Panc1 (cell line): ENCODE results near the gene UCN3. TPM values are rescaled to one million over a fixed set of nuclear protein-coding genes. Genes with fewer than 3 reads are reported as not detected.

Source experiments
- ATAC-seq: fragments of 200-7000 bp; cut with Tn5 transposase; 2 replicates; pipeline ENCODE4 v1.9.1; 2020; ENCODE audit warnings: mild to moderate bottlenecking, moderate library complexity
- BruUV-seq: library from RNA; stranded (reverse); fragments of 400-500 nt; replicated peaks from 2 replicates; lab custom pipeline; 2021; lab: Mats Ljungman, UMichigan
- CTCF ChIA-PET: fragments of 300-600 bp; sonication (Branson Sonifier 250); formaldehyde crosslinking; loops from one replicate; lab custom pipeline; 2022; ENCODE audit warnings: antibody characterized with exemption; lab: Charles Lee
- POLR2A ChIA-PET: fragments of 300-600 bp; sonication (Branson Sonifier 250); formaldehyde crosslinking; loops from one replicate; lab custom pipeline; 2022; ENCODE audit warnings: antibody characterized with exemption; lab: Charles Lee
- DNase-seq: peaks from one replicate; pipeline ENCODE4 v3.0.0-alpha.2; 2010; ENCODE audit warnings: low read depth, low spot score
- H3K27ac ChIP-seq: 2 replicates; pipeline ENCODE4 v1.5.1; 2011; ENCODE audit warnings: mild to moderate bottlenecking, low read length, inconsistent platforms
- H3K27me3 ChIP-seq: fragments of 200-500 bp; sonication (Bioruptor generic); 2 replicates; pipeline ENCODE4 v1.6.0; 2014; ENCODE audit warnings: low read length, inconsistent platforms; ENCODE audit not compliant: control insufficient read depth, insufficient read depth
- H3K36me3 ChIP-seq: fragments of 200-500 bp; sonication (Bioruptor generic); 2 replicates; pipeline ENCODE4 v1.5.1; 2014; ENCODE audit warnings: inconsistent platforms, mild to moderate bottlenecking, low read length, moderate library complexity; ENCODE audit not compliant: control insufficient read depth, insufficient read depth
- H3K4me1 ChIP-seq: 2 replicates; pipeline ENCODE4 v1.5.1; 2011; ENCODE audit warnings: inconsistent platforms, mild to moderate bottlenecking, low read length, moderate library complexity; ENCODE audit not compliant: control insufficient read depth, insufficient read depth
- H3K4me3 ChIP-seq, 2 experiments: 2 replicates each; pipeline ENCODE4 v1.5.1; 2011 to 2012; ENCODE audit warnings: low read depth in 2 of 2, low read length in 2 of 2, mild to moderate bottlenecking in 2 of 2, inconsistent platforms in 1 of 2, moderate library complexity in 1 of 2
- H3K9me3 ChIP-seq: fragments of 200-500 bp; sonication (Bioruptor generic); 2 replicates; pipeline ENCODE4 v1.5.1; 2014; ENCODE audit warnings: low read depth, mild to moderate bottlenecking, inconsistent platforms, low read length, moderate library complexity; ENCODE audit not compliant: control insufficient read depth, insufficient read depth
- CTCF ChIP-seq: fragments of 450-650 bp; IDR thresholded peaks from 2 replicates; pipeline ENCODE4 v1.5.1; 2017; ENCODE audit warnings: mild to moderate bottlenecking
- POLR2AphosphoS5 ChIP-seq: IDR thresholded peaks from 2 replicates; pipeline ENCODE4 v1.6.1; 2012; ENCODE audit warnings: mild to moderate bottlenecking, low read depth, low read length, moderate library complexity
- REST ChIP-seq, 2 experiments: IDR thresholded peaks; 2 replicates each; pipeline ENCODE4 v1.6.1; 2011 to 2012; ENCODE audit warnings: low read depth in 2 of 2, control low read depth in 1 of 2, low read length in 1 of 2, mild to moderate bottlenecking in 1 of 2, moderate library complexity in 1 of 2; ENCODE audit not compliant: insufficient read depth in 1 of 2
- SIN3A ChIP-seq: IDR thresholded peaks from 2 replicates; pipeline ENCODE4 v1.6.1; 2012; ENCODE audit warnings: low read depth, mild to moderate bottlenecking, low read length, moderate library complexity, borderline replicate concordance; ENCODE audit not compliant: insufficient read depth
- TCF7L2 ChIP-seq: IDR thresholded peaks from 2 replicates; pipeline ENCODE4 v1.6.1; 2011; ENCODE audit warnings: mild to moderate bottlenecking, low read depth, low read length, inconsistent platforms
- in situ Hi-C: cut with HindIII; loops from 2 replicates; pipeline ENCODE4 v1.10.0; 2016; ENCODE audit warnings: low sequenced_read_pairs, low pct_unique_long_range_greater_than_20kb
- intact Hi-C: fragments of 100-400 bp; cut with micrococcal nuclease; formaldehyde crosslinking; loops from one replicate; pipeline ENCODE4 v1.10.0; 2022; ENCODE audit not compliant: unreplicated experiment
- total RNA-seq: library from RNA; stranded (reverse); gene quantifications from one replicate; pipeline ENCODE4 v1.2.1, GENCODE V29; 2021; ENCODE audit not compliant: unreplicated experiment

UCN3 gene
- total RNA-seq, 1 experiment from 2014 or later = not detected

GRCh38 chr10:5373891-5374611 lies 9.3 kb downstream of the UCN3 start:
- TF ChIP-seq SIN3A (no peak), TCF7L2 (no peak), CTCF (no peak), REST (IDR thresholded peaks at IDR 0.05; ENCODE audit: insufficient read depth in 1 of 2, low read depth in 2 of 2, low read length in 1 of 2) (no peak), POLR2AphosphoS5 (no peak)
- no TSS peak for BruUV-seq
- DNase-seq (no peak), ATAC-seq (no peak)
- no peak overlapping the region for H3K27ac ChIP-seq
- in situ Hi-C loops = no loop called here
- no peak overlapping the region for H3K4me3 ChIP-seq
- no peaks in the 10 kb centered on the region for H3K27me3 ChIP-seq
- no peaks in the 10 kb centered on the region for H3K4me1 ChIP-seq
- intact Hi-C loops = no loop called here
- CTCF ChIA-PET = no interaction called here
- H3K36me3 ChIP-seq = no peaks in the 10 kb centered on the region
- no peaks in the 10 kb centered on the region for H3K9me3 ChIP-seq
- POLR2A ChIA-PET = no interaction called here

- no peak overlapping the region for H3K4me3 ChIP-seq
- in situ Hi-C loops = no loop called here
- POLR2A ChIA-PET = no interaction called here
Measured at GRCh38 chr10:5376450-5376849, 11.7 kb downstream of the UCN3 start.

More at GRCh38 chr10:5376450-5376849, 11.7 kb downstream of the UCN3 start:
- Histone ChIP-seq H3K27ac (no peak overlapping the region), H3K4me1 (no peaks in the 10 kb centered on the region), H3K27me3 (no peaks in the 10 kb centered on the region), H3K9me3 (no peaks in the 10 kb centered on the region), H3K36me3 (no peaks in the 10 kb centered on the region)
- BruUV-seq = no TSS peak
- intact Hi-C loops = no loop called here
- CTCF ChIA-PET = no interaction called here
- ATAC-seq (no peak), DNase-seq (no peak)
- TF ChIP-seq REST (IDR thresholded peaks at IDR 0.05; ENCODE audit: insufficient read depth in 1 of 2, low read depth in 2 of 2, low read length in 1 of 2) (peak; percentile 31 to 47; a peak in 2 of 4 replicates), CTCF (no peak)
